ENCODE results near the gene MRPL37. TPM values are rescaled to one million over a fixed set of nuclear protein-coding genes. Genes with fewer than 3 reads are reported as not detected.

MRPL37 gene
- total RNA-seq: 27.6 and 39.6 TPM in 2 replicates

DNA sequence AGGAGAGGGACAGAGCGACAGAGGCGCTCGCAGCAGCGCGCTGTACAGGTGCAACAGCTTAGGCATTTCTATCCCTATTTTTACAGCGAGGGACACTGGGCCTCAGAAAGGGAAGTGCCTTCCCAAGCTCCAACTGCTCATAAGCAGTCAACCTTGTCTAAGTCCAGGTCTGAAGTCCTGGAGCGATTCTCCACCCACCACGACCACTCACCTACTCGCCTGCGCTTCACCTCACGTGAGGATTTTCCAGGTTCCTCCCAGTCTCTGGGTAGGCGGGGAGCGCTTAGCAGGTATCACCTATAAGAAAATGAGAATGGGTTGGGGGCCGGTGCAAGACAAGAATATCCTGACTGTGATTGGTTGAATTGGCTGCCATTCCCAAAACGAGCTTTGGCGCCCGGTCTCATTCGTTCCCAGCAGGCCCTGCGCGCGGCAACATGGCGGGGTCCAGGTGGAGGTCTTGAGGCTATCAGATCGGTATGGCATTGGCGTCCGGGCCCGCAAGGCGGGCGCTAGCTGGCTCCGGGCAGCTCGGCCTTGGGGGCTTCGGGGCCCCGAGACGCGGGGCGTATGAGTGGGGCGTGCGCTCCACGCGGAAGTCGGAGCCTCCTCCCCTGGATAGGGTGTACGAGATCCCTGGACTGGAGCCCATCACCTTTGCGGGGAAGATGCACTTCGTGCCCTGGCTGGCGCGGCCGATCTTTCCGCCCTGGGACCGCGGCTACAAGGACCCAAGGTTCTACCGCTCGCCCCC is at the start of gene MRPL37, which contains the start of gene CYB5RL:
TSS of gene MRPL37 (plus strand) at position 403 of the 754 bp plus-strand sequence. CDS start at position 480, 77 bp downstream.
TSS of gene CYB5RL (minus strand) at position 266 of the 754 bp plus-strand sequence. CDS start 4,414 bp downstream, outside the sequence.

GRCh38 chr1:54152696-54153095 is 47.3 kb upstream of the MRPL37 start, which contains the start of gene CDCP2:
TSS of gene CDCP2 (minus strand) at chr1:54153000. CDS start at chr1:54152922, 78 bp downstream.

Other genes starting within 250 kb of the MRPL37 start
- gene LDLRAD1, start 182.0 kb upstream of the MRPL37 start, total RNA-seq: not detected in 2 replicates
- 356 and 527 TPM in 2 replicates for gene TMEM59, start 147.0 kb upstream of the MRPL37 start, total RNA-seq
- 4.4 and 5.2 TPM in 2 replicates for gene TCEANC2, start 146.6 kb upstream of the MRPL37 start, total RNA-seq
- not detected in 2 replicates for gene CDCP2, start 47.2 kb upstream of the MRPL37 start, total RNA-seq
- gene CYB5RL, start 137 bp upstream of the MRPL37 start, total RNA-seq: 6.7 and 8.2 TPM in 2 replicates
- gene SSBP3, start 206.2 kb downstream of the MRPL37 start, total RNA-seq: 8.5 and 11.3 TPM in 2 replicates

Data from bronchial smooth muscle cell (primary cell).